Measurements from ENCODE around the gene GOLGA6A. TPM values are rescaled to one million over a fixed set of nuclear protein-coding genes. Genes with fewer than 3 reads are reported as not detected.

Gene GOLGA6A
- total and polyA plus RNA-seq, 2 of the 13 experiments (the other 11 are each of a cell fraction or from before 2014, with no cell fraction given), result 0.04 to 0.22 TPM

GRCh38 chr15:74127954-74128784 lies 45.8 kb upstream of the GOLGA6A start (continued):
- TF ChIP-seq ELK4 (CRISPR knock-in tag; IDR thresholded peaks at IDR 0.05; ENCODE audit: borderline replicate concordance) (no peak), THAP11 (CRISPR knock-in tag; IDR thresholded peaks at IDR 0.05) (no peak), ZSCAN20 (CRISPR knock-in tag; IDR thresholded peaks at IDR 0.05; ENCODE audit: borderline replicate concordance) (no peak), ONECUT2 (CRISPR knock-in tag; IDR thresholded peaks at IDR 0.05) (no peak), TOE1 (CRISPR knock-in tag; IDR thresholded peaks at IDR 0.05) (no peak)

GRCh38 chr15:74127255-74127953 lies 45.1 kb upstream of the GOLGA6A start:
- peak overlapping the region; percentile 18; the same call in 1 of the 2 replicates for H3K4me2 ChIP-seq (ENCODE audit: low read depth, low read length)
- H3K4me1 ChIP-seq (ENCODE audit: insufficient read depth, low read length), result no peaks in the 10 kb centered on the region
- H4K20me1 ChIP-seq (ENCODE audit: insufficient read depth, low read length), result 0 out of 2 replicates have a peak, but pooled peaks cover 2% of the 10 kb centered on the region
- ChIA-PET POLR2A (no interaction called here), CTCF (ENCODE audit: low intra/inter-chr PET ratio, low total read pairs) (interaction anchor here (0.7 to 3.1 kb wide), 5 partner anchors 175 to 195 kb away, joined by 3 to 19 read pairs (median 8); no protein-coding TSS in a partner anchor)
- intact Hi-C loops (cut with micrococcal nuclease; ENCODE audit: unreplicated experiment), result loop anchor here (1.0 kb wide), 2 partner anchors 176 to 193 kb away; no protein-coding TSS in a partner anchor
- in situ Hi-C loops (cut with HindIII; ENCODE audit: extremely low pct_ligation_motif_present, low pct_unique_long_range_greater_than_20kb), result loop anchor here (5.0 kb wide), 1 partner anchor 180 kb away; no protein-coding TSS in a partner anchor
- H3K9me3 ChIP-seq (ENCODE audit: low read length), result no peaks in the 10 kb centered on the region
- no peaks in the 10 kb centered on the region for H3K79me2 ChIP-seq (ENCODE audit: insufficient read depth, low read length)
- no peak overlapping the region for H2AFZ ChIP-seq (ENCODE audit: low read length)
- BruUV-seq (replicated peaks), result no TSS peak
- H3K4me3 ChIP-seq (replicated peaks in 1 of 3; ENCODE audit: insufficient read depth in 1 of 3, low read depth in 2 of 3, low read length in 3 of 3), result no peak overlapping the region
- H3K9ac ChIP-seq (ENCODE audit: insufficient read depth, low read depth, low read length), result no peak overlapping the region
- ATAC-seq, result peak; percentile 97
- no peaks in the 10 kb centered on the region for H3K36me3 ChIP-seq (replicated peaks in 1 of 2; ENCODE audit: control insufficient read depth in 1 of 2, insufficient read depth in 2 of 2, low read length in 2 of 2)
- FAIRE-seq, result no peak
- H3K27me3 ChIP-seq (ENCODE audit: control insufficient read depth in 1 of 2, insufficient read depth in 2 of 2, low read length in 2 of 2), result peaks cover 10 to 51% of the 10 kb centered on the region in 2 experiments; a peak in 4 of 5 replicates
- H3K27ac ChIP-seq (ENCODE audit: extremely low read length, insufficient read depth, low read length), result no peak overlapping the region
- 64% methylated on average over 10 of the region's 44 CpGs for WGBS (ENCODE audit: low lambda C conversion rate)
- peak; percentile 58 for DNase-seq (ENCODE audit: low spot score)
- no peak for TF ChIP-seq LCORL (IDR thresholded peaks at IDR 0.05)
- TF ChIP-seq LCORL (CRISPR knock-in tag; IDR thresholded peaks at IDR 0.05), result no peak
- TF ChIP-seq YEATS4 (CRISPR knock-in tag; IDR thresholded peaks at IDR 0.05; ENCODE audit: borderline replicate concordance), result no peak
- no peak for TF ChIP-seq ZNF550 (CRISPR knock-in tag; IDR thresholded peaks at IDR 0.05; ENCODE audit: borderline replicate concordance)
- no peak; the same call in 1 of the 2 replicates for TF ChIP-seq KDM5B (CRISPR knock-in tag; IDR thresholded peaks at IDR 0.05; ENCODE audit: borderline replicate concordance)
- TF ChIP-seq PREB (CRISPR knock-in tag; IDR thresholded peaks at IDR 0.05), result no peak
- TF ChIP-seq MAF1 (CRISPR knock-in tag; IDR thresholded peaks at IDR 0.05; ENCODE audit: borderline replicate concordance), result no peak
- TF ChIP-seq FUBP1 (CRISPR knock-in tag; IDR thresholded peaks at IDR 0.05; ENCODE audit: borderline replicate concordance), result no peak
- TF ChIP-seq FOXM1 (CRISPR knock-in tag; IDR thresholded peaks at IDR 0.05), result no peak

Data from HepG2 (cell line).